ENCODE data around the gene DMD.

The DMD gene

DNA sequence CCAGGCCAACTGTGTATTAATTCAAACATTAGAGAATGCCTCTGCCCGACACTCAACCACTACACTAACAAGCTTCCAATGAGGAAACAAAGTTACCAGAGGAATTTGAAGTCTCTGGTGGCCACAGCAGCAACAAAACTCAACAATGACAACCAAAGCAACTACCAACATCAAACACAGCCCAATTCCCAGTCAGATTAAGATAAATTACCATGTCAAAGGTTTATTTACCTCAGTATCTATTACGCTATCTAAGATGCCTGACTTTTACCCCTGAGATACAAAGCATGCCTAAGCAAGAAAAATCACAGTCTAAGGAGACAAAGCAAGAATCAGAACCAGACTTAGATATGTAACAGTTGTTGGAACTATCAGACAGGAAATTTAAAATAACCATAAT lies 1909.4 kb downstream of the DMD start:
- TF ChIP-seq, protein P1, sequence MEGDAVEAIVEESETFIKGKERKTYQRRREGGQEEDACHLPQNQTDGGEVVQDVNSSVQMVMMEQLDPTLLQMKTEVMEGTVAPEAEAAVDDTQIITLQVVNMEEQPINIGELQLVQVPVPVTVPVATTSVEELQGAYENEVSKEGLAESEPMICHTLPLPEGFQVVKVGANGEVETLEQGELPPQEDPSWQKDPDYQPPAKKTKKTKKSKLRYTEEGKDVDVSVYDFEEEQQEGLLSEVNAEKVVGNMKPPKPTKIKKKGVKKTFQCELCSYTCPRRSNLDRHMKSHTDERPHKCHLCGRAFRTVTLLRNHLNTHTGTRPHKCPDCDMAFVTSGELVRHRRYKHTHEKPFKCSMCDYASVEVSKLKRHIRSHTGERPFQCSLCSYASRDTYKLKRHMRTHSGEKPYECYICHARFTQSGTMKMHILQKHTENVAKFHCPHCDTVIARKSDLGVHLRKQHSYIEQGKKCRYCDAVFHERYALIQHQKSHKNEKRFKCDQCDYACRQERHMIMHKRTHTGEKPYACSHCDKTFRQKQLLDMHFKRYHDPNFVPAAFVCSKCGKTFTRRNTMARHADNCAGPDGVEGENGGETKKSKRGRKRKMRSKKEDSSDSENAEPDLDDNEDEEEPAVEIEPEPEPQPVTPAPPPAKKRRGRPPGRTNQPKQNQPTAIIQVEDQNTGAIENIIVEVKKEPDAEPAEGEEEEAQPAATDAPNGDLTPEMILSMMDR (IDR thresholded peaks at IDR 0.05; ENCODE audit: low read depth, low read length) = no peak
- H3K4me3 ChIP-seq (replicated peaks in 1 of 2; ENCODE audit: low read depth in 2 of 2, low read length in 2 of 2) = no peak overlapping the region
- no peak for DNase-seq (ENCODE audit: low read depth in 2 of 2)

DNA sequence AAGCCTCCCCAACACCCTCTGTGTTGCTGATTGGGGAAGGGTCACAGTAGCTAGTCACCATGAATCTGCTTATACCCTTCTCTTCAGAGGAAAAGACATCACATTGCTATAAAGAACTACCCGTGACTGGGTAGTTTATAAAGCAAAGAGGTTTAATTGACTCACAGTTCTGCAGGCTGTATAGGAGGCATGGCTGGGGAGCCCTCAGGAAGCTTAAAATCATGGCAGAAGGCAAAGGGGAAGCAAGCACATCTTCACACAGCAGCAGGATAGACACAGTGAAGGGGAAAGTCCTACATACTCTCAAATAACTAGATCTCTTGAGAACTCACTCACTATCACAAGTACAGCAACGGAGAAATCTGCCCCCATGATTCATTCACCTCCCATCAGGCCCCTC lies 1910.1 kb downstream of the DMD start:
- no peak for DNase-seq (ENCODE audit: low read depth in 2 of 2)
- no peak overlapping the region for H3K4me3 ChIP-seq (replicated peaks in 1 of 2; ENCODE audit: low read depth in 2 of 2, low read length in 2 of 2)
- TF ChIP-seq, protein P1 (IDR thresholded peaks at IDR 0.05; ENCODE audit: low read depth, low read length) = no peak

DNA sequence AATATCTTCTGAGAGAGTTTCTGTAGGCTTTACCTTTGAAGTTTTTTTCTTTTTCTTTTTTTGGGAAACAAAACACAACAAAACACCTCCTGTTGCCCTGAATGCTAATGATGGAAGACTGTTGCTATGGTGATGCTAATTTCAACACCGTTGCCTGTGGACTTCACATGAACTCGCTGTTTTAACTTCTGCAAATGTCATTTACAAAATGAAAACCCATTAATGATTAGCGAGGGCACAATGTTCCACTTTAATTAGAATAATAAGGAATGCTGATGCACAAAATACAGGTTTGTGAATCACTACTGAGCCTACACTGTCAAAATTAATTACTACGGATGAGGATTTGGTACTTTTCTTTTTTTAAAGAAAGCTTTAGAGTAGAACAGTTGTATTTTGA lies 1912.4 kb downstream of the DMD start:
- DNase-seq (ENCODE audit: low read depth in 2 of 2) = no peak
- H3K4me3 ChIP-seq (replicated peaks in 1 of 2; ENCODE audit: low read depth in 2 of 2, low read length in 2 of 2) = no peak overlapping the region
- TF ChIP-seq, protein P1 (IDR thresholded peaks at IDR 0.05; ENCODE audit: low read depth, low read length) = no peak

DNA sequence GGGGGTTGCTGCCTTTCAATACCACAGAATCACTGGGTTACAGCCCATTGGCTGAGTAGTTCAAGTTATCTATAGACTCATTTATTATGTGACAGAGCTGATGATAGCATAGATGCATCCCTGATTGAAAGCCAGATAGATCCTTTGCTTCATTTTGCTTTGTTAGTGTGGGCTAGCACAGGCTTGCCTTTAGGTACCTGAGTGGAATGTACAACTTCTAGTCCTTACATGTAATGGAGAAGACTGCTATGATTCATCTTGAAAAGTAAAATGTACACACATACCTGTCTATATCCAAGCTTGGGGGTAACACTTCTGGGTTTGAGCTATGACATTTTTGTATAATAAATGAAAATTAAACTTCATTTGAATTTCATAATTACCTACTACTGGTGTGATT lies 1913.5 kb downstream of the DMD start:
- no peak overlapping the region for H3K4me3 ChIP-seq (replicated peaks in 1 of 2; ENCODE audit: low read depth in 2 of 2, low read length in 2 of 2)
- TF ChIP-seq, protein P1 (IDR thresholded peaks at IDR 0.05; ENCODE audit: low read depth, low read length) = no peak
- DNase-seq (ENCODE audit: low read depth in 2 of 2) = no peak

DNA sequence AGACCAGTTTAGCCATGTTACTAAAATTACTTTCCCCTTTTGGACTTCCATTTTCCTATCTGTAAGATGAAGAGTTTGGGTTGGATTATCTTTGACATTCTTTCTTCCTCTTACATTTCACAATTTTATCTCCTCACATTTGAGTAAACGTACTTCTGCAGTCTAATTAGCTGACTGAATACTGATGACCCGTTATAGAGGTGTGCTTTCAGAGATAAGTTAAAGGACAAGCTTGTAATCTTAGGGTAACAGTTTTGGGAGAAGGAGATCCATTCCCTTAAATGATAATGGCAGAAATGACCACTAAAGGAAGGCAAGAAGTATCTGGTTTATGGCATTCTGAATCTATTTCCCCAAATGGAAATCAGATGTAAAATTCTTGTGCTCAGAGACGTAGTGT lies 1916.9 kb downstream of the DMD start:
- no peak for DNase-seq (ENCODE audit: low read depth in 2 of 2)
- no peak overlapping the region for H3K4me3 ChIP-seq (replicated peaks in 1 of 2; ENCODE audit: low read depth in 2 of 2, low read length in 2 of 2)
- TF ChIP-seq, protein P1 (IDR thresholded peaks at IDR 0.05; ENCODE audit: low read depth, low read length) = no peak

DNA sequence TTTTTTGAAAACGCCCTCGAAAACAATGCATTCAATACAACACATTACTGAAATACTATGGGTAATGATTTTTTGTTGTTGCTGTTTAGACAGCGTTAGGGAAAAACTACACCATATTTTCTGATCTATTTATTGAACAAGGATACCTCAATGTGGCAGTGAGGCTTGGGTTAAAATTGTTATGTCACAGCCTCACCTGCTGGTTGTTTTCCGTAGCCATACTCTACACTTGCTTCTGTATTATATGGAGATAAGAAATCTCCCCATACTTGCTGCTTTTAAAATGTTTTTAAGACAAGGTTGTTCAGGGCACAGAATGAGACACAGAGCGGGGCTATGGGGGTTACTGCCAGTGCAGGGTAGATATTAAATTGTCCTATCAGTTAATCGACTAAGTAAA lies 1917.9 kb downstream of the DMD start:
- DNase-seq (ENCODE audit: low read depth in 2 of 2) = no peak
- no peak overlapping the region for H3K4me3 ChIP-seq (replicated peaks in 1 of 2; ENCODE audit: low read depth in 2 of 2, low read length in 2 of 2)

DNA sequence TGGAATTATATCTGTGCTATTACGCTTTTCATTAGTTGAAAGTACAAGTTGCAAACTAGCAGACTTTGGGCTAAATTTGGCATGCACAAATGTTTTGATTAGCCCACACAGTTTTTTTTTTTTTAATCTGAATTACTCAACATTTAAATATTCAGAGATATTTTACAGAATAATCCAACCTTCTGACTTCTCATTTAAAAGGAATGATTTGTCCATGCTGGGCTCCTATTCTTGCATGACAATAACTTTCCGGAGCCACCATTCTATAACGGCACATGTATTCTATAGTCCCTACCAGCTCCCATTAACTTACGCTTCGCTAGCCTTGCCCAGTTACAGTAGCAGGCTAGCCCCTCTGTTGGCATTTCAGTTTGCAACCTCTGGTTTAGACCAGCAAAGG lies 1920.2 kb downstream of the DMD start:
- TF ChIP-seq, protein P1 (IDR thresholded peaks at IDR 0.05; ENCODE audit: low read depth, low read length) = no peak
- DNase-seq (ENCODE audit: low read depth in 2 of 2) = peak; percentile 2 to 20
- H3K4me3 ChIP-seq (replicated peaks in 1 of 2; ENCODE audit: low read depth in 2 of 2, low read length in 2 of 2) = no peak overlapping the region

More for the DNA sequence above, 1917.9 kb downstream of the DMD start:
- TF ChIP-seq, protein P1 (IDR thresholded peaks at IDR 0.05; ENCODE audit: low read depth, low read length) = no peak
